HG02973 (cell line): ENCODE results near the gene ARHGEF39.

Experiments
- ATAC-seq: cut with Tn5 transposase; IDR thresholded peaks from one replicate; pipeline ENCODE4 v1.9.1; 2021; ENCODE audit warnings: moderate library complexity; ENCODE audit not compliant: unreplicated experiment

Gene ARHGEF39

DNA sequence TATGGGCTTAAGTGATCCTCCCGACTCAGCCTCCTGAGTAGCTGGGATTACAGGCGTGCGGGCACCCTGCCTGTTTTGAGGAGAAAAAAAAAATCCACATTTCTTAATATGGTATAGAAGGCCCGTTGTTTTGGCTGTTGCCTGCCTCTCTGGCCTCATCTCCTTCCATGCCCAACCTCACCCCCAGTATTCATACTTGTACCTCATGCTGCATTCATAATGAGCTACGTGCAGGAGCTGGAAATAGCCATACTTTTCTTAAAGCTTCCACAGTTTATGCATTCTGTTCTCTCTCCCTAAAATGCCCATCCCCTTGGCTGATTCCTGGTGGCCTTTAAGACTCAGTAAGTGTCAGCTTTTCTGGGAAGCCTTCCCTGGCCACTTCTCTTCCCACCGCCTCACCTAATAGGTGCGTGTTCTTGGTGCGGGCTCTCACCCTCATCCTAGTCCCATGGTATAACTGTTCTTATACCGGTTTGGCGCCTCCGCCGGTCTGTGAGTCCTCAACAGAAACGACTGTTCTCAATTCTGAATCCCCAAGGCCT is 26.8 kb upstream of the ARHGEF39 start:
- no peak for ATAC-seq

DNA sequence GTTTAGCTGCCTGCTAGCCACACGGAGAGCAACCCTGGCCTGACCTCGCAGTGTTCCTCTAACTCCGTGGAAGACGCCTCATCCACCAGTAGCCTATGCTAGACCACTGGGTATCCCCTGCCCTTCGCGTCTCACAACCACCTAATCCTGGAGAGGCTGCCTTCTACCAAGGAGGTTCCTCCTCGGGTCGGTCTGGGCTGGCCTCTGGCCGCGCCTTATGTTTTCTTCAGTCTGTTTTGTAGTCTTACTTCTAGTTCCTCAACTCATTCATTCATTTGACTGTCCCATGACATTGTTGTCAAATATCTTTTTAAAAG is 26.3 kb upstream of the ARHGEF39 start:
- ATAC-seq: no peak

DNA sequence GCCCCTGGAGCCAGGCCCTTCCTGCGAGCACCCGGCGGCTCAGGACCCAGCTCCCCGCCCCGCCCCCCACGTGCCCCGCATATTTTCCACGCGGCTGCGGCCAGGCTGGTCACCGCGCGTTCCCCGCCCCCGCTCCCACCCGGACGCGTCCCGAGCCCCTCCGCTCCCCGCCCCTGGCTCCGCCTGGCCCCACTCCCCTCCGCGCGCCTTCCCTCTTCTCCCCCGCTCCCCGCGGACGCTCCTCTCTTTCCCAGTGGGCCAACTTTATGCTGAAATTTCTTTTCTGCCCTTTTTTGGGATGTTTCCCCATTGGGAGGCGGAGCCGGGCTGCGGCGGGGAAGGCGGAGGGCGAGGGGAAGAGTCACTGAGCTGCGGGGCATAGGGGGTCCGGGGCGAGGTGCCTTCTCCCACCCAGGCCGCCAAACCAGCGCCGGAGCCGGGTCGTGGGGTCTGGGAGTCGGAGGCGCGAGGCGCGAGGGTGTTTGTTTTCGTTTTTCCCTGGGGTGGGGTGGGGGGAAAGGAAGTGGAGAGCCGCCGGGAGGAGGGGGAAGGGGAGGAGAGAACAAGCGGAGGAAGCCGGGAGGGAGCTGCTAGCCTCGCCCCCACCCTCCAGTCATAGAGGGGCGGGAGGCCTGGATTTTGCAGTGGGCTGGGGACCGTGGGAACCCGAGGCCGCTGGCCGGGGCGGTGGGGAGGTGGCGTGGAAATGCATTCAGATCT is 25.8 kb upstream of the ARHGEF39 start:
- no peak for ATAC-seq

DNA sequence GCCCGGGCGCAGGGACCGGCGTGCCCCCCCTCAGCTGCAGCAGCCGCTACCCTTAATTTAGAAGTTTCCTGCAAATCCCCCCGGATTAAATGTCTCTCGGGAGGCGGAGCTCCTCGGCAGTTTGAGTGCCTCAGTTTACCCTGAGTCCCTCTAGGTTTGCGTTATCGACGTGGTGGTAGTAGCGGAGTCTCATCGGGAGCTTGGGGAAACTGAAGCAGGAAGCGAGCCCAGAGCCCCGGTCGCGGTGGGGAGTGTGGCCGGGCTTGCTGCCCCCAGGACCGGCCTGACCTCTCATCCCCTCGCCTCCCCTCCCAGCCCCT is 25.3 kb upstream of the ARHGEF39 start:
- ATAC-seq: no peak

DNA sequence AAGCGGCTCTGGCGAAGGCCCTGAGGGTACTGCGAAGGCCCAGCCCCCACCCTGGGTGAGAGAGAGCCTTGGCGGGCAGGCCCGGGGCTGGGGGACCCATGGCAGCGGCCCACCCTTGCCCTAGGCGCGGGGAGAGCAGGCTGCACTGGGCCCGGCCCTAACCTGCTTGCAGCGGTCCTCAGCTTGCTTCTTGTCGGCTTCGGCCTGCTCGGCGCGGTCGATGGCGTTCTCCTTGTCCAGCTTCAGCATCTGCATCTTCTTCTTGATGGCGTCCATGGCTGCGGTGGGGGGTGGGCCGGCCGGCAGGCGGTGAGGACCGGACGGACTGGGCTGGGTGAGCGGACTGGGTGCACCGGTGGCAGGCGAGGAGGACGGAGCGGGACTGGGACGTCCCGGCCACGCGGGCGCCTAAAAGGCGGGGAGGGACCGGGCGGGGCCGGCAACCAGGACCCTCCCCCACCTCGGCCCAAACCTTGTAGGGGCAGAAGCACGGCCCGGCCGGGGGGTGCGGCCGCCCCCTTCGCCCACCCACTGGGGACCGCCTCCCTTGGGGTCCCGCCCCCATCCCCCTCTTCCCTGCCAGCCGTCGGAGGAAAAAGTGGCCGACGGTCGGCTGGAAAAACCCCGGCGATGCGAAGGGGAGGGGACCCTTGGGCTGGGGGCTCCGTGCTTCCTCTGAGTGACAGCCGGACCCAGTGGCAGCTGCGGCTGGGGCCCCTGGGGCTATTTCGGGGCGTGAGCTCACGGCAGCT is 24.7 kb upstream of the ARHGEF39 start, which contains the start of gene TPM2:
Gene TPM2 (minus strand): TSS at position 384 of the 752 bp plus-strand sequence. CDS start 108 bp downstream, at position 276.
- no peak for ATAC-seq

DNA sequence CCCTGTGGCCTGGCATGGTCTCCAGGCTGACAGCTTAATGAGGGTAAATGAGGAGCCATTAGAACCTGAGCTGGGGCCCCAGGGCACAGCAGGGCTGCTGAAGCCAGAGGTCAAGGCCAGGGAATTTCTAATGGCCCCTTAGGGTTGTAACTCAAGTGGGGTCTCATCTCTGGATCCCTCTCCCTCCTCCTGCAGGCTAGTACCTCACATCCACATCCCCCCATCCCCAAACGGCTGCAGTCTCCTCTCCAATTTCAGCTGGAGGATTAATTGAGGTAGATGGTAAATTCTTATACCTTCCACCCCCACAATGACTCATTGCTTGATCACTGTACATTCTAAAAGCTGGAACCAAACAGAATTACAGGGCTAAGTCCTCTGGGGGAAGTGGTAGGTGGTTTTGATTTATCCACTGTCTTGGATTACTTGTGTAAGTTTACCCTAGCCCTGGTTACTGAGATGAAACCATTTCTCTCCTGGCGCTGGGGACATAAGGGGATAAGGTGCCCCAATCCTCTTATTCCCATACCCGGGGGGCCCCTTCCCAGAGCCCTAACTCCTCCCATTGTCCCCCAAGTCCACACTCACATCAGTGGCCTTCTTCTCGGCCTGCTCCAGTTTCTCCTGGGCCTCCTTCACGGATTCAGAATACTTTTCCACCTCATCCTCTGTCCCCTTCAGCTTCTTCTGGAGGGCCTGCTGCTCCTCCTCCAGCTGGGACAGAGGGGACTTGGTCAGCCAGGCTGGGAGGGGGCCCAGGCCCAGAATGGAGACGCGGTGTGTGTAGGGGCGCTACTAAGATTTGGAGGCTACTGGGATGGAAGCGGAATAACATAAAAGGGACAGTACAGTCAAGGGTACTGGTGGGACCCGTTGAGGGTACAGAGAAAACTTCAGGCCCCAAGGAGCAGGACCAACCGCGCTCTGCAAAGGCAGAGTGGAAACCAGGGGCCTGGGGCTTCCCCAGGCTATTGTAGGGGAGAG is 23.9 kb upstream of the ARHGEF39 start:
- no peak for ATAC-seq

DNA sequence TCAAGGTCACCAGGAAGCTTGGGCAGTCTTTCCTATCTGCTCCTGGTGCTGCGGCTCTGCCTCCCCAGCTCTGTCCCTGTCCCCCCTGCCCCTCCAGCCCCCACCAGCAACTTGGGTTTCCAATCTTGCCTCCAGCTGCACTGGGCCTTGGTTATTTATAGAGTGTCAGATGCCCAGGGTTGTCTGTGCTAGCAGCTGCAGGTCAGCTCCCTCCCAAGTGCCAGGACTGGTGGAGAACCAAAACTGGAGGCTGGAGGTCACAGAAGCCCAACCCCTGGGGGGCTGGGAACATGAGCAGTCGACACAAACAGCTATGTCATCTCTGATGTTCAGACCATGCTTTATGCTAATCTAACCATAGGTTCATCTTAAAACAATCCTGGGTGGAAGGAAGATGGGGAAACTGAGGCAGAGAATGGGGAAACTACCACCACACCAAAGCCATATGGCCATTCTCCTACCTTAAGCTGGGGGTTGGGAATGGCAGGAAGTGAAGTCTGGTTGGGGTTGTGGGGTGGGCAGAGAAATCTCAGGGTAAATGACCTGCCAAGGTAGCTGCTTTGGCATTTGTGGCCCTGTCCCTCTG is 23.1 kb upstream of the ARHGEF39 start:
- ATAC-seq: no peak

DNA sequence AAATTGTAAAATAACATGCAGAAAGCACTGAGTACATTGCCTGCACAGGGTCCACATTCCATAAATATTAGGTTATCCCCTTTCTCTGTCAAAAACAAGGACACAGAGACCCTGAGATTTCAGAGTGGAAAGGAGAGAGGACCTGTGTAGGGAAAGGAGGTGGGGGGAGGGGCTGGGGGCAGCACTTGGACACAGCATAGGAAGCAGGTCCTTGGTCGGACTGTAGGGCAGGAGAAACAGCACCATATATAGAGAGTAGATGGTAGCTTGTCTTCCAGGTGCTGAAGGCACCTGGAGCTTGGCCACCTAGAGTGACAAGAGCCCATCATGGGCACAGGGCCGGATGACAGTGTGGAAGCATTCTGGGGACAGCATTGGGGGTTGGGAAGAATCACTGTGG is 22.3 kb upstream of the ARHGEF39 start:
- ATAC-seq: no peak

DNA sequence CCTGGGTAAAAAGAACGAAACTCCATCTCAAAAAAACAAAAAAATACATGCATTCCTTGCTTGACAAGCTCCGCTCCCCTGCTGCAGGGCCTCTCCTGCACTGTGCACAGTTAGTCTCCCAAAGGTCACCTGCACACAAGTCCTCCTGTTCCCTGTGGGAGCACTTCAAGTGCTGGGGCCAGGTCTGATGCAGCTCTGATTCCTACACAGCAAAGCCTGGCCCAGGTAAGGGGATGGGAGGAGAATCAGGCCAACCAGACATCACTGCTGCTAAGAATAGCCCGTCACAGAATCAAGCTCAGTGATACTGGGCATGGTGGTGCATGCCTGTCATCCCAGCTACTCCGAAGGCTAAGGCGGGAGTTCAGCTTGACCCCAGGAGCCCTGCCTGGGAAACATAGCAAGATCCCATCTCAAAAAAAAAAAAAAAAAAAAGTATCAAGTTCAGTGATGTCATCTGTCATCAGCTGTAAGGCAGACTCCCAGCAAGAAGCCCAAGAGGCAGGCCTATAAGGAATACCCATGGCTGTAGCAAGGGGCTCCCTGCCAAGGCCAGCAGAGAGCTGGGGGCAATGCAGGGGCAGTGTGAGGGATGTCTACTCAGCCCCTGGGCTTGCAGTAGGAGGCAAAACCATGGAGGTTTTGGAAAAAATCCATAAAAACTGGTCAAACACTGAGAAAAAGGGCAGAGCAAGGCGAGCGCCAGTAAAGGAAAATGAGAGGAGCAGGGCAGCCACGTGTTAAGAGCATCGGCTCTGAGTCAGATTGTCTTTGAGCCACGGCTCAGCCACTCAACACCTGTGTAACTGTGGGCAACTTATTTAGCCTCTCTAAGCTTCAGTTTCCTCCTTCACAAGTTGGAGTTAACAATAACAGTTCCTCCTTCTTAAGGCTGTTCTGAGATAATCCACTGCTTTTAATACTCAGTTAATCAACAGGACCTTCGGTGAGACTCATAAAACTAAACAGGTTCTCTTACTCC is 21.5 kb upstream of the ARHGEF39 start:
- ATAC-seq: no peak

DNA sequence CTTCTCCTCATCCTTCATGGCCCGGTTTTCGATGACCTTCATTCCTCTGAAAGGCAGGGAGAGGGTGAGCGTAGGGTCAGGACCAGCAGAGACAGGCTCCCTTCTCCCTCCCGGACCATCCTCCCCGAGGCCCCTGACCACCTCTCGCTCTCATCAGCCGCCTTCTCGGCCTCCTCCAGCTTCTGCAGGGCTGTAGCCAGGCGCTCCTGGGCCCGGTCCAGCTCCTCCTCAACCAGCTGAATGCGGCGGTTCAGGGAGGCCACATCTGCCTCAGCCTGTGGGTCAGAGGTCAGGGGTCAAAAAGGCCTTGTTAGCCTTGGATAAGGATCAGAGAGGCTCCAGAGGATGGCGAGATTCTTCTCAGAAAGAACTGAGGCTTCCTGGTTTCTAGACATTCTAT is 20.5 kb upstream of the ARHGEF39 start:
- no peak for ATAC-seq

DNA sequence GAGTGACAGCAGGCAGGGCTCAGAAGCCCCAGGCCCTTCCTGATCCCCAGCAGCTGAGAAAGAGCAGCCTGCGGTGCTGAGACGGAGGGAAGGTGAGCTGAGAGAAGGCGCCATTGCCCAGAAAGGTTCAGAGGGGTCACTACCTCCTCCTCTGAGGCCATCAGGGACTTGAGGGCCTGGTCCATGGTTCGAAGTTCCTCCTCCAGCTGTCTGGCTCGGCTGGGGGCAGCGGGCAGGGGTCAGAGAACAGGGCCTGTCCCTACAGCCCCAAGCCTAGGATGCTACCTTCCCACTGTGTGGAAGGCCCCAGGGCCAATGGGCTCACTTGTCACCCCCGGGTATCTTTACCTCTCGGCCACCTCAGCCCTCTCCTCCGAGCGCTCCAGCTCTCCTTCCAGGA is 19.9 kb upstream of the ARHGEF39 start:
- ATAC-seq: no peak

DNA sequence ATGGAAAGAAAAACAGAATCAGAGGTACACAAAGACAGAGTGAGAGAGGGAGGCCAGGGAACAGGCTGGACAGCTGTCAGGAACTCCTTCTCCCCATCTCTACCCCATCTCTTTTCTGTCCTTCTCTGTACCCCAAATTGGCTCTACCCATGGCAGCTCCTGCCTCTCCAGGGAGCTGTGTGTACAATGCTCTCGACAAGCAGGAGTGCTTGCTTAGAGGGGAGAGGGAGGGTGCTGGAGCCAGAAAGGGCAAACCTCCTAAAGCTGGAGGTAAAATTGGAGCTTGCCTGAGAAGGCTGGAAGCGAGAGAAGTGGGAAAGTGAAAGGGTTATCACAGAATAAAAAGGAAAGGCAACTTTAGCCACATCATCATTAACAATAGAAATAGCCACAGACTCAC is 18.3 kb upstream of the ARHGEF39 start:
- no peak for ATAC-seq

DNA sequence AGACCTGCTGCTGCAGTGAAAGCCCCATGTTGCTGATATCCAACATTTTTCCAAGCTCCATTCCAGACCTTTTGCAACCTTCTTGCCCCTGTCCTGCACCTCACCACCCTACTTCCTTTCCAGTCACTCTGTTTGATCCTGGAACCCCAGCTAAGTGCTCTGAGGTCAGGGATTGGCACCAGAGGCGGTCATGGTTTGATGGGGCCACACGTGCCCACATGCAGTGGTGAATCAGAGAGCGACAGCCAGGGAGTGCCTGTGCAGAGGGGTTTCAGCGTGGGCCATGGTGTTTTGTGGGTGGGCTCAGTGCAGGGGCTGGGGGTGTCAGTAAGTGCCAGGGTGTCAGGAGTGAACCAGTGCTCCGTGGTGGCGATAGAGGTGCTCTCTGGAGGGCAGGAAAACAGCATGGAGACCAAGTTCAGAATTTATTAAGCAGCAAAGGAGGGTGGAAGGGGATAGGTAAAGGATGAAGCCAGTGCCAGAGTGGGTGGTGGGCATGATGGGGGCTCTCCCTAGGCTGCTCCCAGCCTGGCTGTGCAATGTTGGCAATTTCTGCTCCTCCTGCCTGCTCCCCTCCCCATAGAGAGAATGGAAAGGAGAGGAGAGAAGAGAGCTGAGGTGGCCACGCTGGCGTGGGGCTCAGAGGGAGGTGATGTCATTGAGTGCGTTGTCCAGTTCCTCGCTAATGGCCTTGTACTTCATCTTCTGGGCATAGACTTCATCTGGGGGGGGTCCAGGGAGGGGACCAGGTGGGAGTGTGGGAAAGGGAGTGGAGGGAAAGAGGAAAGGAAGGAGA is 17.7 kb upstream of the ARHGEF39 start:
- no peak for ATAC-seq

DNA sequence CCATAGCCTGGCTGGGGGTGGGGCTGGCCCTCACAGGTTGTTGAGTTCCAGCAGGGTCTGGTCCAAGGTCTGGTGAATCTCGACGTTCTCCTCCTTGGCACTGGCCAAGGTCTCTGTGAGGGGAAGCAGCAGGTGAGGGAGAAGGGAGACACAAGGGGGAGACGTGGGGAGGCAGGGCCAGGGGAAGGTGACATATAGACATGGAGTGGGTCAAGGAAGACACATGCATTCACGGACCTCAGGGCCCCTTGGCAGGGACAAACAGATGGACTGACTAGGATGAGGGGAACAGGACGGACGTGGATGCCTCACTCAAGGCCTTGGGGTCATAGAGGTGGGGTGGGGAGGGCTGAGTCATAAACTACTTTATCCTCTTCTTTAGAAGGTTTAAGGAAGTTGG is 17.1 kb upstream of the ARHGEF39 start:
- no peak for ATAC-seq

DNA sequence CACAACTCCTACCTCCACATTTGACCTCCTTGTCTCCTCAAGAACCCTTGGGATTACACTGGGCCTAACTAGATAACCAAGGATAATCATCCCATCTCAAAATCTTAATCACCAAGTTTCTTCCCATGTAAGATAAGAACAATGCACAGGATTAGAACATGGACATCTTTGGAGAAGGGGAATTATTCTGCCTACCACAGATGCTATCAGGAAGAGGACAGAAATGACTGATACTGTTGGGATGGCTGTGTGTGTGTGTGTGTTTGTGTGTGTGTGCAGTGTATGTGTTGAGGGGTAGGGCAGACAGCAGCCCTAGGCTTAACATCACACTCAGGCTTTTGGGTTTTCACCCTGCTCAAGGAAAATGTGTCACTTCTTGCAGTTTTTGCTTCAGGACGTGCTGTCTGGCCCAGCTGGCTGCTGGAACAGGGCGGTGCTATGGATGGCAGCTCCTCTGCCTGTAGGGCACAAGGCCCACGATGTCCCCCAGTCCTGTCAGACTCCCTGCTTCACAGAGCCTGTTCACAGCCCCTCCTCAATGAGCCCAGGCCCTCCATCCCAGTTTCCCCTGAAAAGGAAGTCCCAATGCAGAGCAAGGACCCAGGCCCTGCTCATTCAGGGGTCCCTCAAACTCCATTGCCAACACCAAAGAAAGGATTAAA is 16.5 kb upstream of the ARHGEF39 start:
- no peak for ATAC-seq

DNA sequence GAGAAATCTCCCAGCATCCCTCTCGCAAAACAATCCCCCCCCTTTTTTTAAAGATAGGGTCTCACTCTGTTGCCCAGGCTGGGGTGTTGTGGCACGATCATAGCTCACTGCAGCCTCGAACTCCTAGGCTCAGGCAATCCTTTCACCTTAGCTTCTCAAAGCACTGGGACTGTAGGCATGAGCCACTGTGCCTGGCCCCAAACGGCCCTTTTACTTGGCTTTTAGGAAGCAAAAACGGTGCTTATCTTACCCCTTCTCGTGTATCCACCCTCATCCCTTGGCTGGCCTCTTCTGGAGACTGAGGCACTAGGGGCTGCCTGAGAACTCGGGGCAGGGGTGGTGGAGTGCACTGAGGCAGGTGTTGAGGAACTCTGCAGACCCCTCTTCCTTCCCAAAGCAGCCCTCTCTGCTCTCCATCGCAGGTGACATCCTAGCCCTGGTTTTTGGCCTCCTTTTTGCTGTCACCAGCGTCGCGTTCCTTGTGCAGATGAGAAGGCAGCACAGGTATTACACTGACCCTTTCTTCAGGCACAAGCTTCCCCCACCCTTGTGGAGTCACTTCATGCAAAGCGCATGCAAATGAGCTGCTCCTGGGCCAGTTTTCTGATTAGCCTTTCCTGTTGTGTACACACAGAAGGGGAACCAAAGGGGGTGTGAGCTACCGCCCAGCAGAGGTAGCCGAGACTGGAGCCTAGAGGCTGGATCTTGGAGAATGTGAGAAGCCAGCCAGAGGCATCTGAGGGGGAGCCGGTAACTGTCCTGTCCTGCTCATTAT is 15.5 kb upstream of the ARHGEF39 start:
- peak; percentile 45 for ATAC-seq

DNA sequence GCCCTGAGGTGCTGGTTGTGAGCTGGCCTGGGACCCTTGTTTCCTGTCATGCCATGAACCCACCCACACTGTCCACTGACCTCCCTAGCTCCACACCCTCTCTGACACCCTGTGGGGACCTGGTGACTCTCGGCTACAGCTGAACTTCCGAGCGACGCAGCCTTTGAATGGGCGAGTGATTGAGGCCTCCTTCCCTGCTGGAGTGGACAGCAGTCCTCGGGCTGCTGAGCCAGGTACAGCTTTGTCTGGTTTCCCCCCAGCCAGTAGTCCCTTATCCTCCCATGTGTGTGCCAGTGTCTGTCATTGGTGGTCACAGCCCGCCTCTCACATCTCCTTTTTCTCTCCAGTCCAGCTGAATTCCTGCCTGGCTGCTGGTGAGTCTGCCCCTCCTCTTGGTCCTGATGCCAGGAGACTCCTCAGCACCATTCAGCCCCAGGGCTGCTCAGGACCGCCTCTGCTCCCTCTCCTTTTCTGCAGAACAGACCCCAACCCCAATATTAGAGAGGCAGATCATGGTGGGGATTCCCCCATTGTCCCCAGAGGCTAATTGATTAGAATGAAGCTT is 14.9 kb upstream of the ARHGEF39 start:
- no peak for ATAC-seq
